Embryonic facial prominence (tissue), 1 donor: ENCODE results near the gene EBF3.

Experiments used
- DNase-seq: peaks from one replicate; pipeline ENCODE4 v3.0.0-alpha.2; 2016; ENCODE audit errors: extremely low spot score

Gene EBF3

GRCh38 chr10:129890170-129890569 is 73.9 kb downstream of the EBF3 start:
- DNase-seq, result no peak

GRCh38 chr10:129888784-129889616 is 75.1 kb downstream of the EBF3 start:
- DNase-seq, result no peak

GRCh38 chr10:129887986-129888783 is 75.9 kb downstream of the EBF3 start:
- DNase-seq, result no peak

GRCh38 chr10:129887381-129887905 is 76.6 kb downstream of the EBF3 start:
- no peak for DNase-seq

- DNase-seq, result no peak
These were observed 77.8 kb downstream of the EBF3 start for GRCh38 chr10:129886263-129886662.

- DNase-seq, result no peak
These were observed 78.5 kb downstream of the EBF3 start for GRCh38 chr10:129885526-129885925.

- no peak for DNase-seq
These were observed 79.5 kb downstream of the EBF3 start for GRCh38 chr10:129884398-129885078.

GRCh38 chr10:129883626-129884397 is 80.3 kb downstream of the EBF3 start:
- no peak for DNase-seq

DNA sequence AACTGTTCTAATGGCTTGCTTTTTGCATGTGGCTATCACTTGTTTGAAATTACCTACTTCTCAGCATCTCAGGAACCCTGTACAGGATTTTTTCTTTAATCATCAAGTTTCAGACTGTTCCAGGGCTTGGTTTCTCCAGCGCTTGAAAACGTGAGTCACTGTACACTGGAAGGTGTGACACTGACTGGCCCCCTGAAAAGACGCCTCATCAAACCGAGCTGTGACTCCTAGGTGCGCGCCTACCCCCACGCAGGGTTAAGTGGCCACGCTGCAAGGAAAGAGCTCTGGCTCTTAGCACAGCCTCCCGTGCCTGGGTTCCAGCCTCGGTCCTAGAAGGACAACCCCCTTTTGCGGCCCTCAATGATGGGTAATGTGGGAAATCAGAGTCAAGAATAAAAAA is 81.0 kb downstream of the EBF3 start:
- DNase-seq, result no peak

DNA sequence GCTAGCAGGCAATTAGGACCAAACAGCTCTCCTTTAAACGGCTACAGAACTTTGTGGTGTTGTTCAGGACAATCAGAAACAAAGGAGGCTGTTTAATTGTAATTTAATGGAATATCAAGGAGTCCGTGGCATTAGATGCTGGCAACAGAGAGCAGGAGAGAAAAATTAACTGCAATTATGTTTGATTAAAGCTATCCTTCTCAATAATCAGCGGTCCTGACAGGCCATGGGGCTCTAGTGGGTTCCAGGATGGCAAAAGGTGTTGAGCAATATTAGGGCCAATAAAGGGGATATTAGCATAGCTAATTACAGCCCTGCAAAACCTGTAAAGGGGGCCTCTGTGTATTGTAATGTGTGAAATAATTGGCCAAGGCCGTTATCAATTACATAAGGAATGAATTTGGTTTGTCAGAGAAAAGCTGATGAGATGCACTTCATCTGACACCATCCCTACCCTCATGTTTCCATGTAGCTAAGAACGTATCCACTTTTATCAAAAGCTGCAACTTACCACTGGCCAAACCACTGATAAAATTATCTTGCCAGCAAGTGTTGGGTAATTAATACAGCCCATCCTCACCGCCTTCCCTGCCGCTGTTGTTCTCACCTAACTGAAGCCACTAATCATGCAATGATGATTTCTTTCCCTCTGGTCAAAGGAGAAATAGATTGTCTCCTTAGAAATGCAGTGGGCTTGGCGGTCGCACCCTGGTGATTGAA is 81.6 kb downstream of the EBF3 start:
- no peak for DNase-seq

DNA sequence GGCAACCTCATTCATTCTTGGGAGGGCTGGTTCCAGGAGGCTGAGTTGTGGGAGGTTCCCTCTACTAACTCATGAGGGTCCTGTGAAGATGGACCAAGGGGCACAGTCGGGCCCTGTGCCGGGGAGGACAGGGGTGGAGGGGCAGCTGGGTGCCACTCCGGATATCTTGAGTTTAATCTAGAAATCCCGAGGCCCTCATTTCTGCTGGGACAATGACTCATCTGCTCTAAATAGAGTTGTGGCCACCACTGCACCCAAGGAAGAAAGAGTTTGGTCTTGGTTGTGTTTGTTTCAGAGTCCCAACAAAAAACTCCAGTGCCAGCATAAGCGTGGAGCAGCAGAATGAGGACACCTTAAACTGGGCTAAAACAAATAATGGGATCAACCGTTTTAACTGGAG is 82.4 kb downstream of the EBF3 start:
- DNase-seq, result no peak

GRCh38 chr10:129880191-129880870 is 83.7 kb downstream of the EBF3 start:
- DNase-seq, result no peak

DNA sequence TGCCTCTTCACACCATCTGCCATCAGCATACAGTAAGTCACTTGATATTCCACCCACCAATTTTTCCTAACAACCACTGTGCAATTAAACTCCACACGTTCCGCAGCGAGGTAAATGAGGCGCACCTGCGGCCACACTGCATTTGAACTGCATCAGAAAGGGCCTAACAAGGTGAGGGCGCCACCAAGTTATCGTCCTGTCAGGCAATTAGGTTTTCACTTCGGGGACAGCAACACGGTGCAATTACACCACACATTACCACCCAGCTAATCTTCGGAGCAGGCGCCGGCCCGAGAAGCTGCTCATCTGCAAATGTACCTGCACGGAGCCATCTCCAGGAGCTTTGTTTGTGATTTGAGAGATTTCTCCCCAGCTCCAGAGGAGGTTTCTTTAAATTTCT is 84.4 kb downstream of the EBF3 start:
- DNase-seq, result no peak

GRCh38 chr10:129878835-129879234 is 85.2 kb downstream of the EBF3 start:
- no peak for DNase-seq

GRCh38 chr10:129877773-129878371 is 86.2 kb downstream of the EBF3 start:
- no peak for DNase-seq

- no peak for DNase-seq
These were observed 87.2 kb downstream of the EBF3 start for GRCh38 chr10:129876838-129877237.

DNA sequence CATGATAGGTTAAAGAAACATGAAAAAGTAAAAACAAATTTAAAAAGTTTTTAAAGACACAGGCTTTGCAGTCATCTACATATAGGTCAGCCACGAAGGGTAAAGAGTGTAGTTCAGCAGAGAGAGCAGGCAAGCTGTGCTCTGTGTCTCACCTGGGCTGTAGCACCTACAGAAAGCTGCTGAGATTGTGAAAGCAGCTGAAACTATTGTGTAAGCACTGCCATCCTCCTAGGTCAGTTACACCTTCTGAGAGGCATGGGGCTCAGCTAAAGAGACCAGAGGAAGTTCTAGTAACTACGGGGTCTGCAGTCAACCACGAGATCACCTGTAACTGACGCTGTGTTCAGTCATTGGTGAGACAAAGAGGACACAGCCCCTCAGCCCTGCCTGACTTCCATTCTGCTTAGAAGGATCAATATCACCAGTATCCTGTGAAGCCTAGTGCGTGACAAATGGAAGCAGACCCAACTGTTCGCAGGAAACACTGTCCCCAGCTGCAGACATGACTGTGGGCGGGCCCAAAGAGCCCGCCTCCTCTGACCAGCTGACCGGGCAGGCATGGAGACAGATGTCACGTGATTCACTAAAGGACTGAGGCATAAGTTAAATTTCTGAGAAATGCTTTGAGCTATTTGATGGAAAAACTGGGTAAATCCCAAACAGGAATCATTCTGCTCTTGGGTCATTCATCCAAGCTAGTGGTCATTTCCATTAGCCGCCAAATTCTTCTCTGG is 87.9 kb downstream of the EBF3 start:
- DNase-seq, result no peak

GRCh38 chr10:129873351-129873750 is 90.7 kb downstream of the EBF3 start:
- no peak for DNase-seq

DNA sequence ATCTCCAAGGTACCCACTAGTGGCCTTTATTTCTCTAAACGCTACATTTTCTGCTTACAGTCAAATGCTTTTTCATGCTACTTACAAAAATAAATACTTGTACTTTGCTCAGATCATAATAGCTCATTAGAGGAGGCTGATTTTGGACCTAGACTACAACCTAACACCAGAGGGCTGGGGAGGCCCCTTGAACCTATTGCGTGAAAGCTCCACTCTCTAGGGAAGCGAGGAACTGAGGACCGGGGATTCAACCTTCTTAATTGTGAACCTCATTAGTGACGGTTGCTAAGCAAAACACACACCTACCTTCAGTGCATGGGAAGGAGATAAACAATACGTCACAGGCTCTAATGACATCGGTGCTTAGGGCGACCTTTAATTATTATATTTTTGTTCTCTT is 92.1 kb downstream of the EBF3 start:
- no peak for DNase-seq
